GM23338 (cell line): ENCODE results near the gene SNAPC1. TPM values are rescaled to one million over a fixed set of nuclear protein-coding genes. Genes with fewer than 3 reads are reported as not detected.

Experiments
- EZH2 ChIP-seq: fragments of 200-600 bp; sonication (generic); IDR thresholded peaks from one replicate; pipeline ENCODE4 v1.8.0; 2017; ENCODE audit warnings: antibody characterized with exemption, mild to moderate bottlenecking, low read depth; ENCODE audit not compliant: unreplicated experiment
- EZH2phosphoT487 ChIP-seq: fragments of 200-600 bp; sonication (generic); IDR thresholded peaks from one replicate; pipeline ENCODE4 v1.8.1; 2018; ENCODE audit warnings: antibody characterized with exemption; ENCODE audit not compliant: unreplicated experiment
- JUNB ChIP-seq: IDR thresholded peaks from one replicate; pipeline ENCODE4 v1.6.1; 2016; ENCODE audit warnings: antibody characterized with exemption; ENCODE audit not compliant: unreplicated experiment
- polyA plus RNA-seq: library from polyadenylated mRNA; unstranded; fragments of >200 nt; fragmentation: Nextera tagmentation; extraction: Ambion mirVana; gene quantifications from 2 replicates; pipeline ENCODE4 v1.2.1, GENCODE V29; 2016
- total RNA-seq: library from RNA; depleted of rRNA; stranded (reverse); fragments of >200 nt; shearing (Covaris generic); gene quantifications from 2 replicates; pipeline ENCODE4 v1.2.3, GENCODE V29; 2014
- TF ChIP-seq, protein P1 (sequence below): fragments of 250-450 bp; sonication (Bioruptor Pico); IDR thresholded peaks from 2 replicates; pipeline ENCODE4 v1.5.0; 2020; ENCODE audit warnings: mild to moderate bottlenecking, moderate library complexity
- TF ChIP-seq, protein P2 (sequence below): IDR thresholded peaks from one replicate; pipeline ENCODE4 v1.6.1; 2018; ENCODE audit warnings: antibody characterized with exemption; ENCODE audit not compliant: unreplicated experiment
- TF ChIP-seq, protein P3 (sequence below): IDR thresholded peaks from 2 replicates; pipeline ENCODE4 v1.6.1; 2016; ENCODE audit warnings: antibody characterized with exemption

SNAPC1 gene
- total and polyA plus RNA-seq, 2 experiments from 2014 or later, result 14.8 to 33.4 TPM

DNA sequence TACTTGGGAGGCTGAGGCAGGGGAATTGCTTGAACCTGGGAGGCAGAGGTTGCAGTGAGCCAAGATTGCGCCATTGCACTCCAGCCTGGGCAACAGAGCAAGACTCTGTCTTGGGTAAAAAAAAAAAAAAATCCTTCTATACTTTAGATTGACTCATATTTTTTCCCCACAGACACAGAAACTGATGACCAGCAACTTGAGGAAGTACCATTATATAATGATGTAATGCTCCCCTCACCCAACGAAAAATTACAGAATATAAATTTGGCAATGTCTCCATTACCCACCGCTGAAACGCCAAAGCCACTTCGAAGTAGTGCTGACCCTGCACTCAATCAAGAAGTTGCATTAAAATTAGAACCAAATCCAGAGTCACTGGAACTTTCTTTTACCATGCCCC, 24.3 kb upstream of the SNAPC1 start (continued):
- TF ChIP-seq, protein P1, sequence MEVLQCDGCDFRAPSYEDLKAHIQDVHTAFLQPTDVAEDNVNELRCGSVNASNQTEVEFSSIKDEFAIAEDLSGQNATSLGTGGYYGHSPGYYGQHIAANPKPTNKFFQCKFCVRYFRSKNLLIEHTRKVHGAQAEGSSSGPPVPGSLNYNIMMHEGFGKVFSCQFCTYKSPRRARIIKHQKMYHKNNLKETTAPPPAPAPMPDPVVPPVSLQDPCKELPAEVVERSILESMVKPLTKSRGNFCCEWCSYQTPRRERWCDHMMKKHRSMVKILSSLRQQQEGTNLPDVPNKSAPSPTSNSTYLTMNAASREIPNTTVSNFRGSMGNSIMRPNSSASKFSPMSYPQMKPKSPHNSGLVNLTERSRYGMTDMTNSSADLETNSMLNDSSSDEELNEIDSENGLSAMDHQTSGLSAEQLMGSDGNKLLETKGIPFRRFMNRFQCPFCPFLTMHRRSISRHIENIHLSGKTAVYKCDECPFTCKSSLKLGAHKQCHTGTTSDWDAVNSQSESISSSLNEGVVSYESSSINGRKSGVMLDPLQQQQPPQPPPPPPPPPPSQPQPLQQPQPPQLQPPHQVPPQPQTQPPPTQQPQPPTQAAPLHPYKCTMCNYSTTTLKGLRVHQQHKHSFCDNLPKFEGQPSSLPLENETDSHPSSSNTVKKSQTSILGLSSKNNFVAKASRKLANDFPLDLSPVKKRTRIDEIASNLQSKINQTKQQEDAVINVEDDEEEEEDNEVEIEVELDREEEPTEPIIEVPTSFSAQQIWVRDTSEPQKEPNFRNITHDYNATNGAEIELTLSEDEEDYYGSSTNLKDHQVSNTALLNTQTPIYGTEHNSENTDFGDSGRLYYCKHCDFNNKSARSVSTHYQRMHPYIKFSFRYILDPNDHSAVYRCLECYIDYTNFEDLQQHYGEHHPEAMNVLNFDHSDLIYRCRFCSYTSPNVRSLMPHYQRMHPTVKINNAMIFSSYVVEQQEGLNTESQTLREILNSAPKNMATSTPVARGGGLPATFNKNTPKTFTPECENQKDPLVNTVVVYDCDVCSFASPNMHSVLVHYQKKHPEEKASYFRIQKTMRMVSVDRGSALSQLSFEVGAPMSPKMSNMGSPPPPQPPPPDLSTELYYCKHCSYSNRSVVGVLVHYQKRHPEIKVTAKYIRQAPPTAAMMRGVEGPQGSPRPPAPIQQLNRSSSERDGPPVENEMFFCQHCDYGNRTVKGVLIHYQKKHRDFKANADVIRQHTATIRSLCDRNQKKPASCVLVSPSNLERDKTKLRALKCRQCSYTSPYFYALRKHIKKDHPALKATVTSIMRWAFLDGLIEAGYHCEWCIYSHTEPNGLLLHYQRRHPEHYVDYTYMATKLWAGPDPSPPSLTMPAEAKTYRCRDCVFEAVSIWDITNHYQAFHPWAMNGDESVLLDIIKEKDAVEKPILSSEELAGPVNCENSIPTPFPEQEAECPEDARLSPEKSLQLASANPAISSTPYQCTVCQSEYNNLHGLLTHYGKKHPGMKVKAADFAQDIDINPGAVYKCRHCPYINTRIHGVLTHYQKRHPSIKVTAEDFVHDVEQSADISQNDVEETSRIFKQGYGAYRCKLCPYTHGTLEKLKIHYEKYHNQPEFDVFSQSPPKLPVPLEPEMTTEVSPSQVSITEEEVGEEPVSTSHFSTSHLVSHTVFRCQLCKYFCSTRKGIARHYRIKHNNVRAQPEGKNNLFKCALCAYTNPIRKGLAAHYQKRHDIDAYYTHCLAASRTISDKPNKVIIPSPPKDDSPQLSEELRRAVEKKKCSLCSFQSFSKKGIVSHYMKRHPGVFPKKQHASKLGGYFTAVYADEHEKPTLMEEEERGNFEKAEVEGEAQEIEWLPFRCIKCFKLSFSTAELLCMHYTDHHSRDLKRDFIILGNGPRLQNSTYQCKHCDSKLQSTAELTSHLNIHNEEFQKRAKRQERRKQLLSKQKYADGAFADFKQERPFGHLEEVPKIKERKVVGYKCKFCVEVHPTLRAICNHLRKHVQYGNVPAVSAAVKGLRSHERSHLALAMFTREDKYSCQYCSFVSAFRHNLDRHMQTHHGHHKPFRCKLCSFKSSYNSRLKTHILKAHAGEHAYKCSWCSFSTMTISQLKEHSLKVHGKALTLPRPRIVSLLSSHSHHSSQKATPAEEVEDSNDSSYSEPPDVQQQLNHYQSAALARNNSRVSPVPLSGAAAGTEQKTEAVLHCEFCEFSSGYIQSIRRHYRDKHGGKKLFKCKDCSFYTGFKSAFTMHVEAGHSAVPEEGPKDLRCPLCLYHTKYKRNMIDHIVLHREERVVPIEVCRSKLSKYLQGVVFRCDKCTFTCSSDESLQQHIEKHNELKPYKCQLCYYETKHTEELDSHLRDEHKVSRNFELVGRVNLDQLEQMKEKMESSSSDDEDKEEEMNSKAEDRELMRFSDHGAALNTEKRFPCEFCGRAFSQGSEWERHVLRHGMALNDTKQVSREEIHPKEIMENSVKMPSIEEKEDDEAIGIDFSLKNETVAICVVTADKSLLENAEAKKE (CRISPR knock-in tag), result no peak
- TF ChIP-seq, protein P2, sequence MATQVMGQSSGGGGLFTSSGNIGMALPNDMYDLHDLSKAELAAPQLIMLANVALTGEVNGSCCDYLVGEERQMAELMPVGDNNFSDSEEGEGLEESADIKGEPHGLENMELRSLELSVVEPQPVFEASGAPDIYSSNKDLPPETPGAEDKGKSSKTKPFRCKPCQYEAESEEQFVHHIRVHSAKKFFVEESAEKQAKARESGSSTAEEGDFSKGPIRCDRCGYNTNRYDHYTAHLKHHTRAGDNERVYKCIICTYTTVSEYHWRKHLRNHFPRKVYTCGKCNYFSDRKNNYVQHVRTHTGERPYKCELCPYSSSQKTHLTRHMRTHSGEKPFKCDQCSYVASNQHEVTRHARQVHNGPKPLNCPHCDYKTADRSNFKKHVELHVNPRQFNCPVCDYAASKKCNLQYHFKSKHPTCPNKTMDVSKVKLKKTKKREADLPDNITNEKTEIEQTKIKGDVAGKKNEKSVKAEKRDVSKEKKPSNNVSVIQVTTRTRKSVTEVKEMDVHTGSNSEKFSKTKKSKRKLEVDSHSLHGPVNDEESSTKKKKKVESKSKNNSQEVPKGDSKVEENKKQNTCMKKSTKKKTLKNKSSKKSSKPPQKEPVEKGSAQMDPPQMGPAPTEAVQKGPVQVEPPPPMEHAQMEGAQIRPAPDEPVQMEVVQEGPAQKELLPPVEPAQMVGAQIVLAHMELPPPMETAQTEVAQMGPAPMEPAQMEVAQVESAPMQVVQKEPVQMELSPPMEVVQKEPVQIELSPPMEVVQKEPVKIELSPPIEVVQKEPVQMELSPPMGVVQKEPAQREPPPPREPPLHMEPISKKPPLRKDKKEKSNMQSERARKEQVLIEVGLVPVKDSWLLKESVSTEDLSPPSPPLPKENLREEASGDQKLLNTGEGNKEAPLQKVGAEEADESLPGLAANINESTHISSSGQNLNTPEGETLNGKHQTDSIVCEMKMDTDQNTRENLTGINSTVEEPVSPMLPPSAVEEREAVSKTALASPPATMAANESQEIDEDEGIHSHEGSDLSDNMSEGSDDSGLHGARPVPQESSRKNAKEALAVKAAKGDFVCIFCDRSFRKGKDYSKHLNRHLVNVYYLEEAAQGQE, result no peak
- no peak for TF ChIP-seq JUNB
- no peak for TF ChIP-seq EZH2
- TF ChIP-seq, protein P3, sequence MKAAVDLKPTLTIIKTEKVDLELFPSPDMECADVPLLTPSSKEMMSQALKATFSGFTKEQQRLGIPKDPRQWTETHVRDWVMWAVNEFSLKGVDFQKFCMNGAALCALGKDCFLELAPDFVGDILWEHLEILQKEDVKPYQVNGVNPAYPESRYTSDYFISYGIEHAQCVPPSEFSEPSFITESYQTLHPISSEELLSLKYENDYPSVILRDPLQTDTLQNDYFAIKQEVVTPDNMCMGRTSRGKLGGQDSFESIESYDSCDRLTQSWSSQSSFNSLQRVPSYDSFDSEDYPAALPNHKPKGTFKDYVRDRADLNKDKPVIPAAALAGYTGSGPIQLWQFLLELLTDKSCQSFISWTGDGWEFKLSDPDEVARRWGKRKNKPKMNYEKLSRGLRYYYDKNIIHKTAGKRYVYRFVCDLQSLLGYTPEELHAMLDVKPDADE, result no peak
- no peak for TF ChIP-seq EZH2phosphoT487
